Activated B cell treated with CpG ODN at 0.5 μM for 24 hours (primary cell): ENCODE data around the gene SYNPO2. TPM values are rescaled to one million over a fixed set of nuclear protein-coding genes. Genes with fewer than 3 reads are reported as not detected.
"Not testable (repeated sequence)": the region's sequence is repeated elsewhere in the genome, so short reads cannot be mapped to it uniquely, and the experiment has no call there.

Source experiments
- ATAC-seq: fragments of 200-7000 bp; cut with Tn5 transposase; one replicate; pipeline ENCODE4 v1.10.0; 2021; ENCODE audit warnings: low read depth, mild to moderate bottlenecking, moderate library complexity
- CTCF ChIA-PET: fragments of 350-600 bp; sonication (Branson Sonifier 250); formaldehyde crosslinking; loops from one replicate; lab custom pipeline; 2021; ENCODE audit warnings: antibody characterized with exemption; lab: Charles Lee
- POLR2A ChIA-PET: fragments of 350-600 bp; sonication (Branson Sonifier 250); formaldehyde crosslinking; loops from one replicate; lab custom pipeline; 2021; ENCODE audit warnings: antibody characterized with exemption; lab: Charles Lee
- DNase-seq: peaks from one replicate; pipeline ENCODE4 v3.0.0; 2022
- H3K27ac Mint-ChIP-seq: one replicate; pipeline ENCODE4 v1.8.0; 2020; ENCODE audit warnings: mixed read lengths
- H3K27me3 Mint-ChIP-seq: one replicate; pipeline ENCODE4 v1.8.0; 2021; ENCODE audit warnings: mixed read lengths
- H3K36me3 Mint-ChIP-seq: one replicate; pipeline ENCODE4 v1.8.0; 2021; ENCODE audit warnings: low read depth, mixed read lengths
- H3K4me1 Mint-ChIP-seq: one replicate; pipeline ENCODE4 v1.8.0; 2021; ENCODE audit warnings: mixed read lengths
- H3K4me3 Mint-ChIP-seq: one replicate; pipeline ENCODE4 v1.8.0; 2020; ENCODE audit warnings: mild to moderate bottlenecking, mixed read lengths
- H3K9me3 Mint-ChIP-seq: one replicate; pipeline ENCODE4 v1.8.0; 2020; ENCODE audit warnings: mixed read lengths
- CTCF ChIP-seq: fragments of 200-600 bp; IDR thresholded peaks from one replicate; pipeline ENCODE4 v1.8.0; 2022; ENCODE audit warnings: antibody characterized with exemption, mild to moderate bottlenecking
- intact Hi-C: fragments of 100-400 bp; cut with micrococcal nuclease; formaldehyde crosslinking; loops from one replicate; pipeline ENCODE4 v1.15.1; 2024
- total RNA-seq: library from RNA; stranded (reverse); gene quantifications from 2 replicates; pipeline ENCODE4 v1.2.3, GENCODE V29; 2022

SYNPO2 gene
- total RNA-seq, 1 donor from 2014 or later = 0.18 TPM

DNA sequence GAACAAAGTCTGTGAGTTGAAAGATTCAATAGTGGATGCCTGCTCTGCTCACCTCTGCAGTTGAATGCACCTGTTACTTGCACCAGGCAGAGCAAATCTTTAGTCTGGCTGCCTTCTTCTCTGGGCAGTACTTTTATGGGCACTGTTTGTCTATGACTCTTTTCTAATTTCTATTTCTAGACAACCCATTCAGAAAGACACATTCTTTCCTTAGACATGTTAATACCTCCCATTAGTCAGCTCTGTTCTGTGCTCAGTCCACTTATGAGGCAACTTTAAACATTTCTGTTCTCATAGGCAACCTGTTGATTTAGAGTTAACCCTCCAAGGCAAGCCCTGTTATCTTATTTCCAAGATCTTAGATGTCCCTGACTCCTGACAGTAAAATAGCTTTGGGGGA, 108.9 kb downstream of the SYNPO2 start:
- ChIA-PET CTCF (no interaction called here), POLR2A (no interaction called here)
- TF ChIP-seq CTCF = no peak
- H3K9me3 Mint-ChIP-seq = no peaks in the 10 kb centered on the region
- H3K27ac Mint-ChIP-seq = no peak overlapping the region
- DNase-seq (no peak), ATAC-seq (no peak)
- no peaks in the 10 kb centered on the region for H3K36me3 Mint-ChIP-seq
- no peaks in the 10 kb centered on the region for H3K4me1 Mint-ChIP-seq
- no peak overlapping the region for H3K4me3 Mint-ChIP-seq
- peaks cover 6% of the 10 kb centered on the region for H3K27me3 Mint-ChIP-seq
- intact Hi-C loops = no loop called here

DNA sequence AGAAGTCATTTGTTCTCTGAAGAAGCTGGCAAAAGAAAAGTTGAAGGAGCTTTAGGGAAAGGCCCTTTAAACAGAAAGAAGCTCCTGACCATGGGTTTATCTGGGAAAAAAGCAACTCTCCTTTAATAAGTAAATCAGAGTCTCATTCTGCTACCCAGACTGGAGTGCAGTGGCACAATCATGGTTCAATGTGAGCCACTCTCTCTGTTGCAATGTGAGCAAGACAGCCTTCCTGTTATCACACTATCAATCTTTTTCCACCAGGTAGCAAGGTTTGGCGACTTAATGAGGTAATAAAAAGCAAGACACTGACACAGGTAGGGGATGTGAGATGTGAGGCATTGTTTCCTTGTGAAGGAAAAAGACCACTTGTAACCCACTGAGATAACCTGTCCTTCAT, 111.3 kb downstream of the SYNPO2 start:
- ATAC-seq = no peak
- Mint-ChIP-seq H3K27ac (no peak overlapping the region), H3K4me3 (no peak overlapping the region), H3K4me1 (no peaks in the 10 kb centered on the region), H3K27me3 (peaks cover 7% of the 10 kb centered on the region), H3K9me3 (no peaks in the 10 kb centered on the region), H3K36me3 (no peaks in the 10 kb centered on the region)
- DNase-seq = no peak
- CTCF ChIA-PET = no interaction called here
- intact Hi-C loops = no loop called here
- no peak for TF ChIP-seq CTCF
- POLR2A ChIA-PET = no interaction called here

- no peak overlapping the region for H3K27ac Mint-ChIP-seq
These were observed 111.7 kb downstream of the SYNPO2 start for GRCh38 chr4:119000400-119000799.

GRCh38 chr4:119002476-119002875, 113.8 kb downstream of the SYNPO2 start:
- no peak for DNase-seq
- Mint-ChIP-seq H3K4me1 (no peaks in the 10 kb centered on the region), H3K4me3 (no peak overlapping the region), H3K27me3 (peaks cover 6% of the 10 kb centered on the region), H3K27ac (no peak overlapping the region), H3K9me3 (no peaks in the 10 kb centered on the region), H3K36me3 (no peaks in the 10 kb centered on the region)
- no peak for TF ChIP-seq CTCF
- POLR2A ChIA-PET = no interaction called here
- CTCF ChIA-PET = no interaction called here
- no peak for ATAC-seq
- intact Hi-C loops = no loop called here

More at GRCh38 chr4:119000400-119000799, 111.7 kb downstream of the SYNPO2 start:
- no peaks in the 10 kb centered on the region for H3K4me1 Mint-ChIP-seq
- no peak for TF ChIP-seq CTCF
- ATAC-seq (no peak), DNase-seq (no peak)
- H3K9me3 Mint-ChIP-seq = no peaks in the 10 kb centered on the region
- intact Hi-C loops = no loop called here
- POLR2A ChIA-PET = no interaction called here
- H3K36me3 Mint-ChIP-seq = no peaks in the 10 kb centered on the region
- H3K27me3 Mint-ChIP-seq = peaks cover 7% of the 10 kb centered on the region
- CTCF ChIA-PET = no interaction called here
- no peak overlapping the region for H3K4me3 Mint-ChIP-seq

DNA sequence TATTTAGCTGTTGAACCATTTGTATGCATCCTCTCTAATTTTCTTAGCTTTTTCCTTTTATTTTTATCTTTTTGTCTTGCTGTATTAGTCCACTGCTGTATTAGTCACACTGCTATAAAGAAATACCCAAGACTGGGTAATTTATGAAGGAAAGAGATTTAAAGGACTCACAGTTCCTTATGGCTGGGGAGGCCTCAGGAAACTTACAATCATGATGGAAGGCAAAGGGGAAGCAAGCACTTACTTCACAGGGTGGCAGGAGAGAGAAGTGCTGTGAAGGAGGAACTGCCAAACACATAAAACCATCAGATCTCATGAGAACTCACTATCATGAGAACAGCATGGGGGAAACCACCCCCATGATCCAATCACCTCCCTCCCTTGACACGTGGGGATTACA, 114.3 kb downstream of the SYNPO2 start:
- H3K9me3 Mint-ChIP-seq, DNase-seq, intact Hi-C loops, H3K36me3 Mint-ChIP-seq, POLR2A ChIA-PET, H3K27me3 Mint-ChIP-seq, CTCF ChIA-PET, H3K27ac Mint-ChIP-seq, H3K4me3 Mint-ChIP-seq, ATAC-seq, H3K4me1 Mint-ChIP-seq: not testable (repeated sequence)

- ChIA-PET POLR2A (no interaction called here), CTCF (no interaction called here)
- no peaks in the 10 kb centered on the region for H3K4me1 Mint-ChIP-seq
- no peak for TF ChIP-seq CTCF
- H3K27me3 Mint-ChIP-seq = peaks cover 6% of the 10 kb centered on the region
- intact Hi-C loops = no loop called here
- no peaks in the 10 kb centered on the region for H3K9me3 Mint-ChIP-seq
- ATAC-seq (no peak), DNase-seq (no peak)
- no peaks in the 10 kb centered on the region for H3K36me3 Mint-ChIP-seq
- H3K27ac Mint-ChIP-seq = no peak overlapping the region
- H3K4me3 Mint-ChIP-seq = no peak overlapping the region
These were observed 117.3 kb downstream of the SYNPO2 start for GRCh38 chr4:119005928-119006460.
